Prostate gland (tissue), 2 donors: ENCODE data around the gene COL4A2. TPM values are rescaled to one million over a fixed set of nuclear protein-coding genes. Genes with fewer than 3 reads are reported as not detected.

ENCODE experiments used
- DNase-seq: peaks from one replicate; pipeline ENCODE4 v3.0.0-alpha.2; 2019; ENCODE audit warnings: low spot score
- H3K27ac ChIP-seq, 2 donors: fragments of 200-600 bp; sonication (generic); 2 replicates each; pipeline ENCODE4 v1.5.1; 2017 to 2019
- H3K27me3 ChIP-seq: fragments of 200-600 bp; sonication (generic); replicated peaks from 2 replicates; pipeline ENCODE4 v1.5.1; 2019; ENCODE audit not compliant: insufficient read depth
- H3K36me3 ChIP-seq, 2 donors: fragments of 200-600 bp; sonication (generic); 1 replicate in 1 of 2; 2 replicates in 1 of 2; pipeline versions ENCODE4 v1.5.1 to v1.8.1; 2017 to 2019
- H3K4me1 ChIP-seq: fragments of 200-600 bp; sonication (generic); replicated peaks from 2 replicates; pipeline ENCODE4 v1.5.1; 2019
- H3K4me3 ChIP-seq, 2 donors: fragments of 200-600 bp; sonication (generic); 2 replicates each; pipeline ENCODE4 v1.5.1; 2017 to 2019
- H3K9me3 ChIP-seq: fragments of 200-600 bp; sonication (generic); 2 replicates; pipeline ENCODE4 v1.5.1; 2017
- POLR2A ChIP-seq: fragments of 450-650 bp; IDR thresholded peaks from one replicate; pipeline ENCODE4 v1.6.1; 2016; ENCODE audit warnings: antibody characterized with exemption, mild to moderate bottlenecking
- POLR2AphosphoS5 ChIP-seq: sonication (generic); formaldehyde crosslinking; IDR thresholded peaks from one replicate; pipeline ENCODE4 v1.6.1; 2017; ENCODE audit warnings: antibody characterized with exemption
- WGBS: methylation state at CpG from one replicate; pipeline ENCODE4 v1.1.5; 2018; 5-methylcytosine and 5-hydroxymethylcytosine counted together
- intact Hi-C: fragments of 100-400 bp; cut with DNase I; formaldehyde crosslinking; loops from one replicate; pipeline ENCODE4 v1.14.2; 2022
- total RNA-seq, 2 donors: library from RNA; depleted of rRNA; stranded (reverse); fragments of >200 nt; gene quantifications; one replicate each; pipeline ENCODE4 v1.1.0, GENCODE V29; 2016
- TF ChIP-seq, protein P1 (sequence below), 4 experiments: fragments of 200-600 bp in 2 of 4; fragments of 450-650 bp in 2 of 4; sonication (generic) in 2 of 4; IDR thresholded peaks; 1 replicate in 3 of 4; 2 replicates in 1 of 4; pipeline ENCODE4 v1.5.1; 2016 to 2019; ENCODE audit warnings: antibody characterized with exemption in 4 of 4, mild to moderate bottlenecking in 2 of 4, moderate library complexity in 2 of 4

The COL4A2 gene
- total RNA-seq, 2 donors from 2014 or later: 82.8 to 193 TPM

DNA sequence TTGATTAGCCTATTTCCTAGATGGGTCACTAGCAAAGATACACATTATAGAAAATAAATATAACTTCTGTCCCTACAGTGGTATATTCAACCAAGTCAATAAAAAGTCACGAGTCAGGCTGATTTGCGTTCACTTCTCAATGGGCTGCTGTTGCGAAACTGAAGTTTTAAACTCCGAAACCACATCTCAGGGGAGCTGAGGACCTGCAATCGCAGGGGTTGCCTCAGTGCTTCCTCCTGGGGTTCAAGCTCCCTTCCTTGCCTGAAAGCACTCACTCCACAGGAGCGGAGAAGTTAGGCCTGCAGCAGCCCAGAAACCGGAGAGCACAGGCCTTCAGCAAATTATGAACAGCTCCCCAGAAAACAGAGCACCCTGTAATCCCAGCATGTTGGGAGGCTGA is 214.9 kb downstream of the COL4A2 start:
- Histone ChIP-seq H3K4me1 (no peaks in the 10 kb centered on the region), H3K36me3 (no peaks in the 10 kb centered on the region), H3K4me3 (no peak overlapping the region), H3K27me3 (no peaks in the 10 kb centered on the region), H3K9me3 (no peaks in the 10 kb centered on the region), H3K27ac (no peak overlapping the region)
- TF ChIP-seq, protein P1, sequence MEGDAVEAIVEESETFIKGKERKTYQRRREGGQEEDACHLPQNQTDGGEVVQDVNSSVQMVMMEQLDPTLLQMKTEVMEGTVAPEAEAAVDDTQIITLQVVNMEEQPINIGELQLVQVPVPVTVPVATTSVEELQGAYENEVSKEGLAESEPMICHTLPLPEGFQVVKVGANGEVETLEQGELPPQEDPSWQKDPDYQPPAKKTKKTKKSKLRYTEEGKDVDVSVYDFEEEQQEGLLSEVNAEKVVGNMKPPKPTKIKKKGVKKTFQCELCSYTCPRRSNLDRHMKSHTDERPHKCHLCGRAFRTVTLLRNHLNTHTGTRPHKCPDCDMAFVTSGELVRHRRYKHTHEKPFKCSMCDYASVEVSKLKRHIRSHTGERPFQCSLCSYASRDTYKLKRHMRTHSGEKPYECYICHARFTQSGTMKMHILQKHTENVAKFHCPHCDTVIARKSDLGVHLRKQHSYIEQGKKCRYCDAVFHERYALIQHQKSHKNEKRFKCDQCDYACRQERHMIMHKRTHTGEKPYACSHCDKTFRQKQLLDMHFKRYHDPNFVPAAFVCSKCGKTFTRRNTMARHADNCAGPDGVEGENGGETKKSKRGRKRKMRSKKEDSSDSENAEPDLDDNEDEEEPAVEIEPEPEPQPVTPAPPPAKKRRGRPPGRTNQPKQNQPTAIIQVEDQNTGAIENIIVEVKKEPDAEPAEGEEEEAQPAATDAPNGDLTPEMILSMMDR (IDR thresholded peaks at IDR 0.05): no peak
- no peak for TF ChIP-seq POLR2AphosphoS5
- no peak for TF ChIP-seq POLR2A
- DNase-seq: no peak
- WGBS: 94% methylated on average over 7 of the region's 7 CpGs
- intact Hi-C loops: loop anchor here (5.0 kb wide), 1 partner anchor 35 kb away; no protein-coding TSS in a partner anchor

DNA sequence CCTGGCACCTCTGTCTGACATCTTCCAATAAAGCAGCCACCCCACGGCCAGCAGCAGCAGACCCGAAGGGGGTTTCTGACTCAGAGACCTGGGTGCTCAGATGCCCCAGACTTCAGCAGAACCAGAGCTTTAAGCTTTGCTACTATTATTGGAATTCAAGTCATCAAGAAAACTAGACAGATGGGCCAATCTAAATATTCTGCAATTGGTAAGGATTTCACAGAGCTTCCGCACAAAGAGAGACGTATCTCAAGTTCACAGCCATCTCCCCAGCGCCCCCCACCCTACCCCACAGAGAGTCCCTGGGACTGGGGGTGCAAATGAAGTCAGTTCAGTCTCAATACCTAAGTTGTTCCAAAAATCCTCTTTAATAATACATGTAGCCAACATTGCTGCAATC is 215.6 kb downstream of the COL4A2 start:
- no peaks in the 10 kb centered on the region for H3K36me3 ChIP-seq
- DNase-seq: no peak
- H3K4me1 ChIP-seq: no peaks in the 10 kb centered on the region
- no peak for TF ChIP-seq POLR2AphosphoS5
- TF ChIP-seq, protein P1 (IDR thresholded peaks at IDR 0.05): no peak
- no peaks in the 10 kb centered on the region for H3K27me3 ChIP-seq
- 94% methylated on average over 5 of the region's 5 CpGs for WGBS
- no peak overlapping the region for H3K4me3 ChIP-seq
- no peak overlapping the region for H3K27ac ChIP-seq
- no peaks in the 10 kb centered on the region for H3K9me3 ChIP-seq
- intact Hi-C loops: loop anchor here (5.0 kb wide), 1 partner anchor 35 kb away; no protein-coding TSS in a partner anchor

DNA sequence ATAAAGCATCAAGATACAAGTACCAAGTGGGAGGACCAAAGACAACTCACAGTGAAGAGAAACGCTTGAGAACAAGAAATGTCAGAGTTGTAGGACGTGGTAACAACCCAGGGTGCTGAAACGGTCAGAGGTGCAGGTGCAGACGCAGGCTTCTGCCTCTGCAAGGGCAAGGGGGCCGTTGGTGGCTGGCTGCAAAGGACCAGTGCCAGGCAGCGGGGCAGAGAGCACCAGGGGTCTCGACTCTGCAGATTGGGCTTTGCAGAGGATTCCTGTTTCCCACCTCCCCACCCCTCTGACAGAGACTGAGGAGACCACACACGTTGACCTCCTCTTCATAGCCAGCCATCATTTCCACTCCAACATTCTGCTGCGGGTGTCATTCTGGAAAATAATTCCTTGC is 216.1 kb downstream of the COL4A2 start:
- Histone ChIP-seq H3K36me3 (no peaks in the 10 kb centered on the region), H3K27me3 (no peaks in the 10 kb centered on the region), H3K4me1 (no peaks in the 10 kb centered on the region), H3K27ac (no peak overlapping the region), H3K9me3 (no peaks in the 10 kb centered on the region), H3K4me3 (no peak overlapping the region)
- WGBS: 87% methylated on average over 9 of the region's 9 CpGs
- TF ChIP-seq, protein P1 (IDR thresholded peaks at IDR 0.05): no peak
- TF ChIP-seq POLR2AphosphoS5 (no peak), POLR2A (no peak)
- intact Hi-C loops: loop anchor here (5.0 kb wide), 1 partner anchor 34 kb away; no protein-coding TSS in a partner anchor
- DNase-seq: no peak

DNA sequence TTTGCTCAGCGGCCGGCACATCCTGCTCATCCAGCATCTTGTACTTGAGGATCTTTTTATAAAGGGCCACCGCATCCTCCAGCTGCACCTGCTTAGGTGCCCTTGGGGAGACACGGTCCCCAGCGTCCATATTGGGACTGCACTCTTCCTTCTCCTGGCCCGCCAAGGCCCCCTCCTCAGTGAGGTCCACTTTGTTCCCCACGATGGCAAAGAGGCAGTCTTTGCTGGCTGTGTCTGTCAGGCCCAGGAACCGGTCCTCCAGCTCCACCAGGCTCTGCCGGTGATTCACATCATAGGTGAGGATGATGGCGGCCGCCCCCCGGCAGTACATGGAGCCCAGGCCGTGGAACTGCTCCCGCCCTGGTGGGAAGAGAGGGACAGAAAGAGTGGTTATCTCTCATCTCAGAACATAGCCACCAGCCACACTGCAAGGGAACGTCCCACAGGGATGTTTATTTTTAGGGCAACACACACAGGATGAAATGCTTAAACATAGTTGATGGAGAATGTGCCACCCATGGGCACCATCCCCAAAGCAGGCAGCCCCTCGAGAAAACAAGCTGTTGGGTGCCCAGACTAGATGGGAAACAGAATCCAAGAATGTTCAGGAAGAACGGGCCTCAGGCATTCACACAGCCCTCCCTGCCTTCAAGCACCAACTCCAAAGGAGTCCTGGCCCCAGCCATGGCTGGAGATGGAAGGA is 216.9 kb downstream of the COL4A2 start:
- Histone ChIP-seq H3K27me3 (no peaks in the 10 kb centered on the region), H3K4me1 (no peaks in the 10 kb centered on the region), H3K4me3 (no peak overlapping the region), H3K9me3 (no peaks in the 10 kb centered on the region), H3K27ac (peak overlapping the region in 1 of 2 donors; percentile 51), H3K36me3 (no peaks in the 10 kb centered on the region)
- WGBS: 84% methylated on average over 17 of the region's 17 CpGs
- intact Hi-C loops: loop anchor here (5.0 kb wide), 1 partner anchor 33 kb away; no protein-coding TSS in a partner anchor
- no peak for DNase-seq
- TF ChIP-seq, protein P1 (IDR thresholded peaks at IDR 0.05): no peak
- TF ChIP-seq POLR2AphosphoS5 (no peak), POLR2A (no peak)
